GM13976 (cell line): ENCODE data around the gene NLGN1.

Source experiments
- DNase-seq: peaks from one replicate; pipeline ENCODE4 v3.0.0; 2012; ENCODE audit warnings: low spot score
- CTCF ChIP-seq: IDR thresholded peaks from 2 replicates; pipeline ENCODE4 v1.5.1; 2012; ENCODE audit warnings: borderline replicate concordance, mild to moderate bottlenecking; ENCODE audit not compliant: insufficient read depth; ENCODE audit errors: extremely low read depth, missing control alignments, control extremely low read depth
- in situ Hi-C: fragments of 300-500 bp; cut with MboI; formaldehyde crosslinking; loops from one replicate; pipeline ENCODE4 v1.12.0; 2022; ENCODE audit warnings: low sequenced_read_pairs, mixed read lengths, inconsistent platforms; ENCODE audit not compliant: unreplicated experiment

NLGN1 gene

GRCh38 chr3:173796405-173796804 lies 398.9 kb downstream of the NLGN1 start:
- in situ Hi-C loops: no loop called here
- no peak for DNase-seq

GRCh38 chr3:173796890-173797289 lies 399.3 kb downstream of the NLGN1 start:
- in situ Hi-C loops: no loop called here
- no peak for TF ChIP-seq CTCF

More at GRCh38 chr3:173796405-173796804, 398.9 kb downstream of the NLGN1 start:
- TF ChIP-seq CTCF: no peak

GRCh38 chr3:173799060-173799816 lies 401.7 kb downstream of the NLGN1 start:
- no peak for DNase-seq
- in situ Hi-C loops: no loop called here
- no peak for TF ChIP-seq CTCF

More at GRCh38 chr3:173796890-173797289, 399.3 kb downstream of the NLGN1 start:
- DNase-seq: no peak

DNA sequence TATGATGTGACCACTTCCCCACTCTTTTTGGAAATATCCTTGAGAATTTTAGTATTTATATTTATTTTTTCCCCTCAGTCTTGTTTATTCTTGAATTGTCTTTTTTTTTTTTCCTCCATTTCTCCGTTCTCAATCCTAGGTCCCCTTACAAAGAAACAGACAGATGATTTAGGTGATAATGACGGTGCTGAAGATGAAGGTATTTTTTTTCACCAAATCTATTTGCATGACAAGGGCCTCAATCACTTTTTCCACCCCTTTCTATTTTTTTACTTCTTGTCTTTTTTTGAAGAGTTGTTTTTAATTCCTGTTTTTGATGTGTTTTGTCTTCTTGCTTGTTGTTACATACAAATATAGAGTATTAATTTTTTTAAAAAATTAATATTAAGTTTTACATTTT lies 402.6 kb downstream of the NLGN1 start:
- in situ Hi-C loops: no loop called here
- TF ChIP-seq CTCF: no peak

GRCh38 chr3:173814809-173815208 lies 417.3 kb downstream of the NLGN1 start:
- no peak for DNase-seq
- TF ChIP-seq CTCF: no peak
- in situ Hi-C loops: no loop called here

More for the DNA sequence above, 402.6 kb downstream of the NLGN1 start:
- DNase-seq: no peak

DNA sequence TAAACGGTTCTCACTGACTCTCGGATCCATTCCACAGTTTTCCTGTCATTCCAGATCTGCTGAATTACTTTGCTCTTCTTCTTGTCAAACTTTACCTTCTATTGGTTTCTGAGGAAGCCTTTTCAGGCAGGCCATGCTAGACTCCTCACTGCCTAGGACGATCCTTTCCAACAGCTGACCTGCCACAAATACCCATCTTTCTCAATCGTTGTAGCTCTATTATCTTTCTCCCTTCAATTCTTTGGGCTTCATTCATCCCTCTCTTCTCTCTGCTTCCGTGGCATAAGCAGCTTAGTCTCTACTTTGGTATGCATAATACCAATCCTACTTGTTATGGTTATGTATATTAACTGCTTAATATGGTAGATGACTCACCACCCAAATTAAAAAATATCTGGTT lies 421.8 kb downstream of the NLGN1 start:
- in situ Hi-C loops: no loop called here
- DNase-seq: no peak
- no peak for TF ChIP-seq CTCF

DNA sequence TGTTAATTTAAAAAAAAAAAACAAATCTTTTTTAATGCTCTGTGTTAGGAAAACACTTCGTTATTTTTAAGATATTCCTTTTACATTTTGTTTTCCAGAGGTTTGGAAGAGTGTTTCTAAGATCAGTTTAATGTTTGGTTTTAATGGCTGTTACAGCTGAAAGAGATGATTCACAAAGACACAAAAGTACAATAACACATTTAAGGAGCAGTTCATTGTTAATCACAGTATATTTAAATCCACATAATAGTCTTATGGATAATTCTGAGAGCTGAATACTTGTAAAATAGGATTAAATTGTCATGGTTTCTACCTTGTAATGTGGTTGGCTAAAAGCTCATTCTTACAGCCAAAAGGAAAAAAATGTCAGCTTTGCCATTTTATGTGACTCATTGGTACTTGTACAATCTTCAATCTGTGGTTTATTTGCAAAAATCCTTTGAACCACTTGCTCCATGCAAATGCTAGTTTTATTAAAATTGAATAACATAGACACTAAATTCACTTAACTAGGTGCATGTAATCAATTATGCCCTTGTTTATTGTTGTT lies 426.4 kb downstream of the NLGN1 start:
- in situ Hi-C loops: no loop called here
- TF ChIP-seq CTCF: no peak
- no peak for DNase-seq
